ENCODE results near the gene TBC1D22B.

Gene TBC1D22B

DNA sequence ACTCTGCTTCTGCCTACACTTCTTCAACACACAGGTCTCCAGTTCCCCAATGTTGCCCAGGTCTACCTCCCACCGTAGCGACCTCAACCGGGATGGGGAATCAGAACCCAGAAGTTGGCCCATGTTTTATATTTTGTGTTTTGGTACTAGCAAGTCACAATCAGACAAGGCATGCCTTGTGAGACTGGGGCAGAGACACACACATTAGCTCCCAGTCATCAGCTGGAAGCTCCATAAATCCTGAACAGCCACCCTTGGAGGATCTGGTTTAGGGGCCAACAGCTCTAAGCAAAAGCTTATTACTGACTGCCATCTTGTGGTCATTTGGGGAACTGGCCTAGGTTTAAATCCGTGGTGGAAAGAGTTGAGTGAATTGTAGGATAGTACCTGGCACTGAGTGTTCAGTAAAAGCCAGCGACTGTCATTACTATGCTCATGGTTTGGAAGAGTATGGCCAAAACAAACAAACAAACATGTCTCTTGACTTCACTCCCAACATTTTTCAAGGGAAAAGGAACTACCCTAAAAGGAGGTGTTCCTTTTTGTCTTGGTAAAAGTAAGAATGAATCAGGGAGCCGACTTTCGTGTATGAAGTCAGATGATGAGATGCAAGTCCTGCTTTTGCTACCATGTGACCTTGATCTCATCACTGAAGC lies 47.1 kb upstream of the TBC1D22B start:
- peak; percentile 41 for DNase-seq (ENCODE audit: low read depth, low spot score)
- no peak overlapping the region for H3K4me3 ChIP-seq (ENCODE audit: low read depth, low read length)
- TF ChIP-seq CTCF (IDR thresholded peaks at IDR 0.05; ENCODE audit: insufficient read depth, low read length, missing control alignments) = peak; percentile 73
- POLR2A ChIA-PET = no interaction called here
- CTCF ChIA-PET = interaction anchor here (0.6 to 32.2 kb wide), 38 partner anchors 11 to 450 kb away, joined by 3 to 1706 read pairs (median 5); partner anchors contain the start of genes C6orf89, MTCH1, PIM1 and TMEM217

DNA sequence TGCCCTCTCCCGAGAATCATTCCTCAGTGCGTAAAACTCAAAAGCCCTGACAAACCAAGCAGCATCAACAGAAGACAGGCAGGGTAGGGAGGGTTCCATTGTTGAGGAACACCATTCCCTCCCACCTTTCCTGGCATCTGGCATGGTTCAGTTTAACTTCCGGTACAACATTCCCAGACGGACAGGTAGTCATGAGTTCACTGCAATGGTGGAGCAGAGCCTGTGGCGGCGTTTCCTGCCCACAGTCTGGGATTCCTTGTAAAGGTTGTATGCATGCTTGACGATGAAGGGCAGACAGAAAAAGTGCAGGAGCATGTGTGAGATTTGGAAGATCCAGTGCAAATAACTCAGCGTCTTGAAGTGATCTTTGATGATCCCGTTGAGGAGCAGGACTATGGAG lies 45.3 kb upstream of the TBC1D22B start:
- TF ChIP-seq CTCF (IDR thresholded peaks at IDR 0.05; ENCODE audit: insufficient read depth, low read length, missing control alignments) = no peak
- H3K4me3 ChIP-seq (ENCODE audit: low read depth, low read length) = no peak overlapping the region
- CTCF ChIA-PET = interaction anchor here (0.6 to 32.2 kb wide), 15 partner anchors 9 to 446 kb away, joined by 3 to 1706 read pairs (median 13); partner anchors contain the start of genes C6orf89, PIM1 and PPIL1
- POLR2A ChIA-PET = no interaction called here
- DNase-seq (ENCODE audit: low read depth, low spot score) = no peak

- ChIA-PET CTCF (interaction anchor here (1.9 to 32.2 kb wide), 2 partner anchors 10 to 196 kb away, joined by 6 to 1706 read pairs; no protein-coding TSS in a partner anchor), POLR2A (no interaction called here)
- no peak overlapping the region for H3K4me3 ChIP-seq (ENCODE audit: low read depth, low read length)
- no peak for DNase-seq (ENCODE audit: low read depth, low spot score)
- no peak for TF ChIP-seq CTCF (IDR thresholded peaks at IDR 0.05; ENCODE audit: insufficient read depth, low read length, missing control alignments)
Measured at GRCh38 chr6:37218061-37218460, 39.5 kb upstream of the TBC1D22B start.

DNA sequence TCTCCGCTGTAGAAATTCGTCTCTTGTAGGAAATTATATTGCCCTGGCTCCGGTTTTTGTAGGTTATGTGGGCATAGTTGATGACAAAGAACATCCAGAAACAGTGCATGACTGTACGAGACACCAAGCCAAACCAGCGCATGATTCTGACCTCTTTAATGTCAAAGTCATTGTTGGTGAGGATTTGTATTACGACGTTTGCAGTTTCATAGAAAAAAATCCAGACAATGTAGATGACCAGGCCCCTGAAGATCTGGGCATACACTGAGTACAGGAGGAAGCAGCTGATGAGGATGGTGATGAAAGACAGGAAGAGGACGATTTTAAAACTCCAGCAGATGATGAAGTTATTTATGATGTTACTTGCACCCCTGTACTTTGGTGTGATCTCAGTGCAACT lies 39.1 kb upstream of the TBC1D22B start:
- ChIA-PET POLR2A (no interaction called here), CTCF (interaction anchor here (5.0 to 32.2 kb wide), 2 partner anchors 9 to 196 kb away, joined by 62 to 1706 read pairs; no protein-coding TSS in a partner anchor)
- TF ChIP-seq CTCF (IDR thresholded peaks at IDR 0.05; ENCODE audit: insufficient read depth, low read length, missing control alignments) = no peak
- H3K4me3 ChIP-seq (ENCODE audit: low read depth, low read length) = no peak overlapping the region
- no peak for DNase-seq (ENCODE audit: low read depth, low spot score)

DNA sequence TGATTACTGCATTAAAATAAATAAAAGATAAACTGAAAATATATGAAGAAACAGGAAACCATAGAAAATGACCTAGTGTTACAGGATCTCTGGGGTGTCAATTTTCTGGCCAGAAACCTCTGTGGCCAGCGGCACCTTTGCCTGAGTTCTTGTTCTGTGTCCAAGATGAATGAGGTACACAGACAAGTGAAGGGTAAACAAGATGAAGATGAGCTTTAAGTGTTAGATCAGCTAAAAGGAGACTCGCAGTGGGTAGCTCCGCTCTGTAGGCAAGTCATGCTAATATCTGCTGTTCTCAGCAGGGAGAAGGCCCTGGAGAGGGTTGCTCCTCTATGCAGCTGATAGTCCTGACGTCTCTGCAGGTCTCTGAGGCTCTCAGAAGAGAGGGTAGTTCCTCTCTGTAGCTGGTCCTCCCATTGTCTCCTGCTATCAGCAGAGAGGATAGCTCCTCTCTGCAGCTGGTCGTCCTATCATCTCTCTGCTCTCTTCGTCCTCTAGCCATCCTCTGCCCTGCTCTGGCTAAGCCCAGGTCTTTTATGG lies 35.9 kb upstream of the TBC1D22B start:
- H3K4me3 ChIP-seq (ENCODE audit: low read depth, low read length) = peak overlapping the region; percentile 64
- no peak for TF ChIP-seq CTCF (IDR thresholded peaks at IDR 0.05; ENCODE audit: insufficient read depth, low read length, missing control alignments)
- DNase-seq (ENCODE audit: low read depth, low spot score) = no peak
- ChIA-PET CTCF (interaction anchor here (5.0 to 32.2 kb wide), 2 partner anchors 12 to 199 kb away, joined by 62 to 1706 read pairs; no protein-coding TSS in a partner anchor), POLR2A (interaction anchor here (0.5 kb wide), 1 partner anchor 533 kb away, joined by 6 read pairs; no protein-coding TSS in a partner anchor)
